Activated gamma-delta T cell treated with Interleukin-2 at 50 U/mL for 16 hours (primary cell): ENCODE results near the gene MINDY2.

Source experiments
- DNase-seq: peaks from one replicate; pipeline ENCODE4 v3.0.0-alpha.2; 2020

MINDY2 gene, protein sequence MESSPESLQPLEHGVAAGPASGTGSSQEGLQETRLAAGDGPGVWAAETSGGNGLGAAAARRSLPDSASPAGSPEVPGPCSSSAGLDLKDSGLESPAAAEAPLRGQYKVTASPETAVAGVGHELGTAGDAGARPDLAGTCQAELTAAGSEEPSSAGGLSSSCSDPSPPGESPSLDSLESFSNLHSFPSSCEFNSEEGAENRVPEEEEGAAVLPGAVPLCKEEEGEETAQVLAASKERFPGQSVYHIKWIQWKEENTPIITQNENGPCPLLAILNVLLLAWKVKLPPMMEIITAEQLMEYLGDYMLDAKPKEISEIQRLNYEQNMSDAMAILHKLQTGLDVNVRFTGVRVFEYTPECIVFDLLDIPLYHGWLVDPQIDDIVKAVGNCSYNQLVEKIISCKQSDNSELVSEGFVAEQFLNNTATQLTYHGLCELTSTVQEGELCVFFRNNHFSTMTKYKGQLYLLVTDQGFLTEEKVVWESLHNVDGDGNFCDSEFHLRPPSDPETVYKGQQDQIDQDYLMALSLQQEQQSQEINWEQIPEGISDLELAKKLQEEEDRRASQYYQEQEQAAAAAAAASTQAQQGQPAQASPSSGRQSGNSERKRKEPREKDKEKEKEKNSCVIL

DNA sequence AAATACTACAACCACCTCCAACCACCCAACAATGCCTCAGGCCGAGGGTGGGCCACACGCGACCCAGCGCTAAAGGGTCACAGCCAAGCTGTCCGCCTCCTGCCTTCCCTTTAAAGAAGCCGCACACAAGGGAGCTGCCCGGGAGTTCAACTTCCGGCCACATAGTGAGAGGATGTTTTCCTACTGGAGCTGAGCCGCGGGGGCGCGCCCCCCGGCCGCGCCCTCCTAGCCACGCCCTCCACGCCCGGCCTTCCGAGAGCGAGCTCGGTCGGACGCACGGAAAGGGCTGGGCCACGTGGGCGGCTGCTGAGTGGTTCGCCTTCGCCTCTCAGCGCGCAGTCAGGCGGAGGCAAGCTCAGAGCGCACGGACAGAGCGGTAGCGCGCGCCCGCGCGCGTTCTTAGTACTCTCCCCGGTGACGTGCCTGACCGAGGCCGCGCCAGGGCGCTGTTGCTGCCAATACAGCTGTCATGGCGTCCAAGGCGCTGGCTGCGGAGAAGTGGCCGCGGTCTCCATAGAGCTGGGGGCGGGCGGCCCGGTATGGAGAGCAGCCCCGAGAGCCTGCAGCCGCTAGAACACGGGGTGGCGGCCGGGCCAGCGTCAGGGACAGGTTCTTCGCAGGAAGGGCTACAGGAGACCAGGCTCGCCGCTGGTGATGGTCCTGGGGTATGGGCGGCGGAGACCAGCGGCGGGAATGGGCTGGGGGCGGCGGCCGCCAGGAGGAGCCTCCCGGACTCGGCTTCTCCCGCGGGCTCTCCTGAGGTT is at the start of gene MINDY2:
Gene MINDY2 (plus strand): TSS at position 446 of the 764 bp plus-strand sequence. CDS start 94 bp downstream, at position 540.
- DNase-seq: peak; percentile 93

DNA sequence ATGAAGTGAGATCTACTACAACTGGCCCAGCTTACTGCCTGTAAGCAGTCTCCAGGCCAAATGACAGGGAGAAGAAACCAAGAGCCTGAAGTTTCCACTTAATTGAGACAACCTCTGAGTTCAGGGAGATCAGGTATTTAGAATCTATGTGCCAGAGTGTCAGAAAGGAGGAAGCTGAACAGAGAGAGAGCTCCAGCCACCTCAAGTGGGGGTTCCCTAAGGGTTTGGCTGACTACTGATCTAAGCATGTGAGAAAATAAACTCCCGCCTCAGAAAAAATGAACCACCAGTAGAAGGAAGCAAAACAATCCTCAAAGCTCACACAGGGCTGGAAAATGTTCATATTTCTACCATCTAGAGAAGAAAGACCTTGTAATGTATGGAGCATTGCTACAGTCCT is 46.6 kb upstream of the MINDY2 start:
- DNase-seq: no peak

DNA sequence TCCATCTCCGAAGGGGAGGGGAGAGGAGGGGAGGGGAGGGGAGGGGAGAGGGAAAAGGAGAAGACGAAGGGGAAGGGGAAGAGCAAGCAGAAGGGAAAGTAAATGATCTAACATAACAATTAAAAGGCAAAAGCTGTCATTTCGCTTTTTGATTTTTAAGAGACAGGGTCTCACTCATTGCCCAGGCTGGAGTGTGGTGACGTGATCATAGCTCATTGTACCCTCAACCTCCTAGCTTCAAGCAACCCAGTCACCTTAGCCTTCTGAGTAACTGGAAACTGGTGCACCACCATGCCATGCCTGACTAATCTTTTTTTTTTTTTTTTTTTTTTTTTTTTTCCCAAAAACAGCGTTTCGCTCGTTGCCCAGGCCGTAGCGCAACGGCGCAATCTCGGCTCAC is 44.2 kb upstream of the MINDY2 start:
- no peak for DNase-seq

DNA sequence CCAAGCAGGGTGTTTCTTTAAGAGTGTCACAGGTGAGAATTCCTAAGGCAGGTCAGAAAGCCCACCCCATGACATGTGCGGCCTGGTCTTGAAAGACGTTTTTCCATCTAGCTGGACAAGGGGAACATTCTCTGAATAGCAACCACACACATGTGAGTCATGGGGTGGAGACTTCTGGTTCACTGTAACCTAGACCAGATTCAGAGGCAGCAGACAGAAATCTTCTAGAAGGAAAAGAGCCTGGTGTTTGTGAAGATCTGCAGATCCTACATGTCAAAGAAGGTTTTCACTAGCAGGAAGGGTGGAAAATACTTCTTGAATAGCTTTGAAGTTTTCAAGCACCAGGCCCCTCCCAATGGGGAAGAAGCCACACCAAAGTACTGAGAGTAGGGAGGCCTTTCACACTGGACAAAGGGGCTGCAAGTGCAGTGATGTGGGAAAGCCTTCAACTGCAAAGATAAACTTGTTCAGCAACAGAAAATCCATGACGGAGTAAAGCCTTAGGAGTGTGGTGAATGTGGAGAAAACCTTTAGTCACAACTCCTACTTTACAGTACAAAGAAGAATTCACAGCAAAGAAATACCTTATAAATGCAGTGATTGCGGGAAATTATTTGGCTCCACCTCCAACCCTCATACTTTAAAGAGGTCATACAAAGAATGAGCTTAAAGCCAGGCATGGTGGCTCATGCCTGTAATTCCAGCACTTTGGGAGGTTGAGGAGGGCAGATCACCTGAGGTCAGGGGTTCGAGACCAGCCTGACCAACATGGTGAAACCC is 39.2 kb upstream of the MINDY2 start:
- no peak for DNase-seq

DNA sequence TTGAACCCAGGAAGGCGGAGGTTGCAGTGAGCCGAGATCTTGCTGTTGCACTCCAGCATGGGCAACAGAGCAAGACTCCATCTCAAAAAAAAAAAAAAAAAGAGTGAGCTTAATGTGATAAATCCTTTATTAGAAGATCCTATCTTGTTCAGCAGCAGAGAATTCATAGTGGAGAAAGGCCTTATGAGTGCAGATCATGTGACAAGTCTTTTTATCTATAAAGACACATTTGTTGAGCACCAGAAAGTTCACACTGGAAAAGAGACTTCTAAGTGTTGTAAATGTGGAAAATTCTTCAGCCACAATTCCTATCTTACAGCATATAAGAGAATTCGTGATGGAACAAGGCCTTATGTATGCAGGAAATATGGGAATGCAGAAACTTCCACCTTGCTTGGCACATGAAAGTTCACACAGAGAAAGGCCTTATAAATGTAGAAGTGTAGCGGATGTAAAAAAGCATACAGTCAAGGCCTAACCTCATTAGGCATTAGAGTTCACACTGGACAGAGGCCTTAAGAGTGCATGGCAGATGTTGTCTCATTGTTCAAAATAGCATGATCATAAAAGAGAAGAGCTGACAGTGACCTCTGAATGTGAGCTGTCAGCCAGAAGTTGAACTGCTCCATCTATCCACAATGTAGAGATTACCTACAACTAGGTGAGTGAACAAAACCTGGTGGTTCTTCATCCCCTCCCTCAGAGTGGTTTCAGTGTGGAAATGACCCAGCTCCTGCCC is 38.3 kb upstream of the MINDY2 start:
- no peak for DNase-seq

DNA sequence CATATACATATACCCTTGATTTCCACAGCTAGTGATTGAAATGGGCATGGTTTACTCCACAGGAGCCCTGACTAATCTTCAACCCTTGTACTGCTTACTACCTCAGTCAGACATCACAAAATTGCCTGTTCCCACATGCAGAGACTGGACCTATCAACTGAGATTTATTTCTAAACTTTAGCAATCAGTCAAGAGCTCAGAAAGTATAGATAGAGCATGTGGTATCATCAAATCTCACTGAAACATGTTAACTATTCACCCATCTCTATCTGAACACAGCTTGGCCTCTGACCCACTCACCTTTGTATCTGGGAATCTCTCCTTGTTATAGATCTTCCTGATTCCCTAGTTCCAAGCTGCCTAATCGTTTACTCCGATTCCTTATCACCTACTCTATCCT is 36.2 kb upstream of the MINDY2 start:
- no peak for DNase-seq

DNA sequence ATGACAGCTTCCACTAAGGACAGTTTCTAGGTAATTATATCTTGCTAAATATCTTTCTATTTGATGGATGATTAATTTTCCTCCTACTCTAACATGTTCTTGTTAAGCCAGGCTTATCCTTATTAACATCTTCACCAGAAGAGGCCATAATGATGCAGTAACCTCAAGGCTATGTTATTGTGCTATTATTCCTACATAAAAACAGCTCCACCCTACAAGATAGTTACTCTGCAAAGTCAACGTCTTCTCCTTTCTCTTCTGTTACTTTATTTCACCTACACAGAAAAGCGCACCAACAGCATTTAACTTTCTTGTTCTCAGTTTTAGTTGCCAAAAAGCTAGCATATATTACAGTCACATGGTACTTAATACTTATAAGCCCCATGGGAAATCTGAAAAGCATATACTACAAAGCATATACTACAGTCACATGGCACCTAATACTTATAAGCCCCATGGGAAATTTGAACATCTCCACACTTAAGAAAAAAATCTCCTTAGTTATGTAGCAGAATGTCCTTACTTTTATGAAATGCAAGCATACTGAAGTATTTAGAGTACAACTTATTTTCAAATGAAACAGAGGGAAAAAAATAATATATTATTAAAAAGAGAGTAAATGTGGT is 35.0 kb upstream of the MINDY2 start:
- DNase-seq: no peak

DNA sequence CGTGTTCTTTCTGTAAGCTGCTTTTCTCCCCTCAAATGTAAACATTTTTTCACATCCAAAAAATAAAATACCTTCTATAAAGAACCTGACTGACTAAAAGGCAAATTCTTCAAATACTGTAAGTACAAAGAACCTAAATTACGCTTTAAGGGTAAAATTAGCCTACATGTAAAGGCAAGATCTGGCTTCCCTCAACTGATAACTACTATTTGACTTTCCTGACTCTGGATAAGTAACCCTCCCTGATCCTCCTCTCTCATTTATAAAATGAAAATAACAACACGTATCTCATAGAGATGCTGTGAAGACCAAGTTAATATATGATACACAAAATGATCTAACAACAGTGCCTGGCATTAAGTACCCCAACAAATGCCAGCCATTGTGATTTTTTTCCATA is 33.8 kb upstream of the MINDY2 start:
- DNase-seq: no peak

DNA sequence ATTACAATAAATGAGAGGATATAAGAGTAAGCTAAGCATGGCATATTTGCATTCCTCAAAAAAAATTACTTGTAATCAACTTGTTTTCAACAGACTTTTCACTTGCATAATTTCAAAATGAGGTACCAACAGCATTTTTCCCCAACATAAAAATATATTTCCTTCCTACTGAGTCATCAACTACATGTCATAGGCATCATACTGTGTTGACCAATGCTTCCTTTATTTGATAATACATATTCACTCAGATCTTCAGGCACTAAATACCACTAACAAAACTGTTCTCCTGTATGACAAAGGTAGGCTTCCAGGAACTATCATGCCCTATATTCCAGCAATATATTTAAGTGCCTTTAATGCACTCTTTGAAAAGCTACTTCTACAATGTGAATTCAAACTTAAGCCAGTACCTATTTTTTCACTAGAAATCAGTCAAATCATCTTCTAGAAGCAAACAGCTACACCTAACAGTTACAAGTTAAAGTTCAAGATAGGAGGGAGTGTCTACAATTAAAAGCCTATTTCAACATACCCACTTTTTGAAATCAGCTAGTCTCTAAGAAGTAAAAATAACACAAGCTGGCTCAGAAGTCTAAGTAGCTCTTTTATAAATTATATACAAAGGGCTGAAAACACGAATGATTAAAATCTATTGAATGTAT is 32.9 kb upstream of the MINDY2 start:
- no peak for DNase-seq

DNA sequence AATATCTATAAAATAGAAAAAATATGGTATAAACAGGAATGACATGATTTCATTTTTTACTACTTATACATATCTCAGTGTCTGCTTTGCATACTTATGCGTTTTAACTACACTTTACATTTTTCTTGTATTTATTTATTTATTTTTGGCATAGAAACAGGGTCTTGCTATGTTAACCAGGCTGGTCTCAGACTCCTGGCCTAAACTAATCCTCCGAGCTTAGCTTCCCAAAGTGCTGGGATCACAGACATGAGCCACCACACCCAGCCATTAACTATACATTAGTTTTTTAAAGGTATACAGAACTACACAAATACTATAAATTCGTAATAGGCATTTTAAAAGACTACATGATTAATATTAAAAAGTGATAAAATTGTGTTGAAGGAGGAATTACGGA is 30.7 kb upstream of the MINDY2 start:
- DNase-seq: no peak

DNA sequence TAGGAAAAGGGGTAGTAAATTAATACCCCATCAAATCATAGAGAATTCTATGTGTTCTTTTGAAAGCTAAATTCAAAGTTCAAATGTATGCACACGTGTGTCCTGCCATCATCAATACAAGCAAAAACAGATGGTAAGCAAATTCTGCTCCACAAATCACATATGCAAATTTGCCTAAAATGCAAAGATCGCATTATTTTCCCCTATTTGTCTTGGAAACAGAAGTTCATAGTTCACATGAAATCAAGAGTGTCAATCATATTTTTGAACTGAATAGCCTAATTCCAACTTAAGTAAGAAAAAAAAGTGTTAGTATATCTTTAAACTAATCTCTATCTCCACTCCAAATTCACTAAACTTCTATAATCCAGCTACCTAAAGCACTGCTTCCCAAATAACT is 30.1 kb upstream of the MINDY2 start:
- DNase-seq: no peak

DNA sequence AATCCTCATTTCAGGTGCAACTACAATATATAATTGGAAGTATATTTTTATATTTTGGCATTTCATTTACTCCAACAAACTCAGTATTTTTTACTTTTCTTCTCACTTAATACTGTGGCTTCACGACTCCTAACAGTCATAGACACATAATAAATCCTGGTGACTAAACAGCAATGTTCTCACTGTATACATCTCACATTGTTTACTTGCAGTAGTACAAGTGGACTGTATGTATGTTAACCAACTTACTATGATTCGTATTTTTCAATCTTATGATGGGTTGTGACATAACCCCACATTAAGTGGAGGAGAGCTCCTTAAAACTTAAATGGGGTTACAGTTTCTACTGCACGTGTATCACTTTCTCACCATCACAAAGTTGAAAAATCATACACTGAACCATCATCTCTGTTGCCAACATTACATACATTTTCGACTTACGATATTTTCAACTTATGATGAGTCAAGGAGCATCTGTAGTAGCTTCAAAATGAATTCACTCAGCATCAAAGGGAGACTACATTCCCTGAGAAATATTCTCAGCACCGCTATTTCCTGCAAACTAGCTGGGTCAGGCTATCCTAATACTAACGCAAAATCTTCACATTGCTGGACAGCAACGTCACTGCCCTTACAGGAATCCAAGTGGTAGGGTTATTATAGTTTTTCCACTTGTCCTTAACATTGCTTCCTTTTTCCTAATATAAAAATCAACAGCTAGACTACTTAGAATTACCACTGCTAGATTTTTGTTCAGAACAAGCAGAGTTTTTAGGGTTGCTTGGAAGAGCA is 28.9 kb upstream of the MINDY2 start:
- DNase-seq: no peak

DNA sequence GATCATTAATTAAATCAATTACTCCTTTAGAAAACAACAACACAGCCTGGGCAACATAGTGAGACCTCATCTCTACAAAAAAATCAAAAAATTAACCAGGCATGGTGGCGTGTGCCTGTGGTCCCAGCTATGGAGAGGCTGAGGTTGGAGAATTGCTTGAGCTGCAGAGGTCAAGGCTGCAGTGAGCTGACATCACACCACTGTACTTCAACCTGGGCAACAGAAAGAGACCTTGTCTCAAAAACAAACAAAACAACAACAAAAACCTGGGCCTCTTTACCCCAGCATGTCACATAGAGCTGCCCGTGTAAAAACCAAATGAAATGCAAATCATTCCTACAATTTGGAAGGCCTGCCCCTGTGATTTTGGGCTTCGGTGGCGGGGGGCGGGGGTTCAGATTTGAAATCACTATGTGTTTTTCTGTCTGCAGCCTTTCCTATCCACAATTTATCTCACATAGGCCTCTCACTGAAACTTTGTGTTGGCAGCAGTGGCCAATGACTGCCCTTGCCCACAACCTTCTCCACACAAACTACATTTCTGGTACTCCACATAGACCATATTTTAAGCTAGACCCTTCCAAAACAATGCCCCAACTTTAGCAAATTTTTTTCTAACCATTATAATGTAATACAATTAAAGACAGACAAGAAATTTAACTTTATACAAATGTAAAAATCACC is 28.1 kb upstream of the MINDY2 start:
- no peak for DNase-seq

DNA sequence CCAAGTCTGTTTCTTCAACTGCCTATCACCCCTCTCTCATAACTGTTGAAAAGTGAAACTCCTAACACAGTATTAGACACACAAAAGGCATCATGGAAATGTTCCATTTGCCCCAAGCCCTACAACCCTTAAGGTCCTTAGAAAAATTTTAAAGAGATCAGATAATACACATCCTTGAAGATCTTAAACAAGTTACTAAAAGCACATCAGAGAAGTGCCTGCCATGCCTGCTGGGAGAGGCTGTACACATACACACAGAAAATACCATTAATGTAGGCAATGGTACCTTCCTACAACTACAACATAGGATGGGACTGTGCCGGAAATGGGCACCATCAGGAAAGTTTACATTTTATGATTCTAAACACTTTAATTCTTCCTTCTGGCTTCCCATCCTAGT is 24.9 kb upstream of the MINDY2 start:
- no peak for DNase-seq

DNA sequence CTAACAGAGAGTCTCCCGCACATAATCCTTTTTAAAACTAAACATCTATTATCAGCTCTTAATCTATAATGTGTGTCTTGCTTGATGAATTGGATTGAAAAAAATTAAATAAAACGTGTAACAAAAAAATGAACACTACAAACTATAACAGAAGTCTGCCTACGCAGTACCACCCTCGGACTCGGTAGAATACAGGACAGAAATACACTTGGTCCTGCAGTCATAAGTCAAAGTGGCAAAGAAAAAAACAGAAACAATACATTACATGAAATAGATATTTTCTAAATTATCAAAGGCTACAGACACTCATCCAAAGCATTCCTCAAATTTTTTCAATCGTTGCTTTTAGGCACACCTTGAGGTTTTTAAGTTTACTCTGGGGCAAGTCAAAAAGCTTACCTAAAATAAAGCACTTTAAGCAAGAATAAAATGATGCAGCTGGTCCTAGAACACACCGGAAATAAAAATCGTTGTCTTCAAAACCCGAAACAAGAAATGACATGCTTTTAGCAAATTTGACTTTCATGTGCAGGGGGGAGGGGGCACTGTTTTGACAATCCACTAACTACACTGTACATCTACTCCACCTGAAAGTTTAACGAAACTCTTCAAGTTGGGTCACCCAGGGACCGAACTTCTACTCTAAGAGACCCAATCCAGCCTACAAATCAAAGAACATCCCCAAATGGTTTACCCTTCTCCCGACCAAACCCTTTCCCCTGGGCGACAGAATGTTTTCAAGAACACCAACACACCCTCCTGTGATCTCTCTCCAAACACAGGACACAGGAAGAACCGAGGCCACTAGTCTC is 22.9 kb upstream of the MINDY2 start:
- DNase-seq: peak; percentile 33

DNA sequence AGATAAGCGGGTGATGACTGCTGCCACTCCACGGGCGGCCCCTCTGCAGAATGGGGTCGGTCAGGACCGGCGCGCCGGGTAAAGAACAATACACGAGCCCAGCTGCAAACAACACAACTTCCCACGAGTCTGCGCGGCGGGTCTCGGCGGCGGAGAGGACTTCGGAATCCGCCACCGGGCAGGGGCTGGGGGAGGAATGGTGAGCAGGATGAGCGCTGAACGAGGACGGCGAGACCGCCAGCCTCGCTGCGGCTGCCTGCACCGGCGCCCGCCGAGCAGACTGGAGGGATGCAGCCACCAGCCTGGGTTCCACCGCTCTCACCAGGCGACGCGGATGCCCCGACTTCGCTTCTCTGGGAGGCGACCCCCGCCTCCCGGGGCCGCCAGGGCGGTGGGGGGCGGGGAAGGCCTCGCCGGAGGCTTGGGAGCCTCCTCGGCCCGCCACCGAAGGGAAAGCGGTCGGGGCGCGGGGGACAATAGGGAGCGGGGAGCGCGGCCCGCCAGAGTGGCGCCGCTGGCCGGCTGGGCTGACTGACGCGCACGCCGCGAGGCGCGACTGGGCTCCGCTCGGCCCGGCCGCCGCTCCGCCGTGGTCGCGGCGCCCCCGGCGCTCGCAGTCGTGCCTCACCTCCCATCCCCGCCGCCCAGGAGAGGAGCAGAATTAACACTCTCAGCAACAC is 22.1 kb upstream of the MINDY2 start:
- DNase-seq: peak; percentile 38

DNA sequence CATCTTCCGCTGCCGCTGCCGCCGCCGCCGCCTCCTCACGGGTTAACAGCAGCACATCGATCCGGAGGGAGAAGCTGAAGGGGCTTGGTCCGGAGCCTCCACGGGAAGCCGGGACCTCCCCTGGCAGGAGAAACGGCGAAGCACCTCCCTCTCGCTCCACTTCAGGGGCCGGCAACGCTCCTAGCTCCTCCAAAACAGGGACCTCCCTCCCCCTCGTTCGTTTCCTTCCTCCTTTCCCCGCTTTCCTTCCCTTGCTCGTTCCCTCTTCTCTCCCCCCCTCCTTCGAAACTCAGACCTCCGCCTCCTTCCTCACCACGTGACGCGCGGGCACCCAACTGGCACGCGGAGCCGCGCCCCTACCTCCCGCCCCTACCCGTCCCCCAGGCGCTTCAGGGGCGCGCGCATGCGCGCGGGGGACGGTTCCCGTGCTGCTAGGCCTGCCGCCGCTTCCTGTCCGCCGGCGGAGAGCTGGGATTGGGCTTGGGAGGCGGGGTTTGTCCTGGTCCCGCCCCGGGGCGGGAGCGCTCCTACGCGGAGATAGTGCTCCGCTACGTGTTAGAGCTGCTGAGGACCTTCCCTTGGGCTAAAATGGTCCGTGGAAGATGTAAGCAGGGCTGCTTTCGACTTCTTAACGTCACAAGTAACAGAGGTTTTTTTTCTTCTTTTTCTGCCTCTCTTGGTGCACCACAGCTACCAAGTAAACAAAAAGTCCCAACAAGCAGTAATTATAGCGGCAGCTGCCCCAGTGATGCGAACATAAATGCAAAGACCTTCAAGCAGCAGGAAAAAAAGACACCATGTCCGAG is 21.4 kb upstream of the MINDY2 start, which contains the start of gene ADAM10:
Gene ADAM10 (minus strand): TSS at position 176 of the 806 bp plus-strand sequence. CDS start 173 bp downstream, at position 3.
- peak; percentile 97 for DNase-seq
